NB4 (cell line): ENCODE measurements around the gene LANCL2.

Experiments used
- DNase-seq: peaks from one replicate; pipeline ENCODE4 v3.0.0; 2010; ENCODE audit warnings: low read depth
- H3K4me3 ChIP-seq: one replicate; pipeline ENCODE4 v1.5.1; 2011; ENCODE audit warnings: mild to moderate bottlenecking, low read depth, low read length, moderate library complexity
- CTCF ChIP-seq: IDR thresholded peaks from one replicate; pipeline ENCODE4 v1.5.1; 2012; ENCODE audit warnings: low read depth, low read length
- MAX ChIP-seq: IDR thresholded peaks from 2 replicates; pipeline ENCODE4 v1.6.1; 2011; ENCODE audit warnings: low read depth, low read length
- MYC ChIP-seq: IDR thresholded peaks from 2 replicates; pipeline ENCODE4 v1.6.1; 2011; ENCODE audit warnings: low read depth, low read length
- POLR2A ChIP-seq: IDR thresholded peaks from 2 replicates; pipeline ENCODE4 v1.6.1; 2011; ENCODE audit warnings: mild to moderate bottlenecking; ENCODE audit not compliant: insufficient read length; ENCODE audit errors: extremely low read depth

LANCL2 gene

GRCh38 chr7:55427342-55427741 is 62.2 kb downstream of the LANCL2 start:
- no peak for TF ChIP-seq CTCF
- no peak for TF ChIP-seq MYC
- TF ChIP-seq POLR2A: no peak
- no peak for TF ChIP-seq MAX
- no peak overlapping the region for H3K4me3 ChIP-seq
- DNase-seq: no peak

GRCh38 chr7:55427800-55428199 is 62.7 kb downstream of the LANCL2 start:
- DNase-seq: no peak
- H3K4me3 ChIP-seq: no peak overlapping the region
- no peak for TF ChIP-seq MYC
- TF ChIP-seq CTCF: no peak
- no peak for TF ChIP-seq POLR2A
- TF ChIP-seq MAX: no peak

- no peak for DNase-seq
- TF ChIP-seq CTCF: no peak
- TF ChIP-seq POLR2A: no peak
- TF ChIP-seq MAX: no peak
- no peak for TF ChIP-seq MYC
- H3K4me3 ChIP-seq: no peak overlapping the region
These were observed 64.8 kb downstream of the LANCL2 start for GRCh38 chr7:55429835-55430499.

- no peak overlapping the region for H3K4me3 ChIP-seq
- TF ChIP-seq POLR2A (no peak), MAX (no peak), MYC (no peak), CTCF (no peak)
- DNase-seq: no peak
These were observed 66.8 kb downstream of the LANCL2 start for GRCh38 chr7:55431898-55432297.

GRCh38 chr7:55432506-55432905 is 67.4 kb downstream of the LANCL2 start:
- TF ChIP-seq POLR2A (no peak), MYC (no peak), CTCF (no peak), MAX (no peak)
- no peak for DNase-seq
- no peak overlapping the region for H3K4me3 ChIP-seq
